ENCODE measurements around the gene AMIGO3. TPM values are rescaled to one million over a fixed set of nuclear protein-coding genes. Genes with fewer than 3 reads are reported as not detected.
A peak's percentile ranks its signal among the peaks of the same experiment; 100 is the strongest.

Gene AMIGO3
- total RNA-seq, 3 donors from 2014 or later (not counting 1 experiment from before 2014, with no cell fraction given), result 1.3 to 1.9 TPM; not detected in 1

DNA sequence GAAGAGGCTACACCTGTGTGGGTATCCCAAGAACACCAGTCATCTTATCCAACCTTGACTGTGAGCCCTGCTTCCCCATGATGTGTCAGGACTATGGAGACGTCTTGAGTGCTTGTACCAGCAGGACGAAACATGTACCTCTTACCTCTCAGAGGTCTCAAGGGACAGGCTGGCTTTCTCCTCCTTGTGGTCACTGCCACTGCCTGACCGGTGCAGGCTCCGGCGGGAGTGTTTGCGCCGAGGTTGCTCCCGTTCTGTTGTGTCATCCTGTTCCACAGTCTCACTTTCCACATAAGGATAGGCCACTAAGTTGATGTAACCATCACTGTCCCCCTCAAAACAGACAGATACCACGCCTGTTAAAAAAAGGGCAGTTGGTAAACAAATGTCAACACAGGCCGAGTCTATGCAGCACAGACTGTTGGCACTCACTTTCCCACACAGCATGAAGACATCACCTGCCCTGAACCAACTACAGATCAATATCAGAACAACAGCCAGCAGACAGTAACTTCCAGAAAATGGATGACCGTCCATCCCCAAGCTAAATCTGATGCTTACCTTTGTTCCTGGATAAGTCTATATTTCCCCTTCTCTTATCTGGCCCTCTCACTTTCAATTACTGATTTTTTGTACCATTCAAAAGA lies 18.7 kb upstream of the AMIGO3 start:
- Mint-ChIP-seq H3K27me3 (ENCODE audit: low read depth in 2 of 2) (no peaks in the 10 kb centered on the region), H3K36me3 (peaks cover 3% of the 10 kb centered on the region), H3K4me3 (no peak overlapping the region), H3K9me3 (no peaks in the 10 kb centered on the region), H3K27ac (peak overlapping the region in 1 of 2 donors; percentile 66), H3K4me1 (peaks cover 0 to 12% of the 10 kb centered on the region in 2 donors)
- Histone ChIP-seq H3K4me3 (ENCODE audit: low read length) (no peak overlapping the region), H3K27ac (ENCODE audit: low read length) (no peak overlapping the region), H3K27me3 (ENCODE audit: control insufficient read depth, insufficient read depth, low read length) (no peaks in the 10 kb centered on the region), H3K36me3 (ENCODE audit: control insufficient read depth, insufficient read depth, low read length) (peaks cover 34% of the 10 kb centered on the region), H3K4me1 (ENCODE audit: control insufficient read depth, insufficient read depth, low read length) (no peaks in the 10 kb centered on the region), H3K9me3 (ENCODE audit: control insufficient read depth, insufficient read depth, low read length) (no peaks in the 10 kb centered on the region)
- ATAC-seq (no peak), DNase-seq (no peak)
- WGBS (ENCODE audit: insufficient coverage), result 97% methylated on average over 11 of the region's 11 CpGs
- TF ChIP-seq, protein P1, sequence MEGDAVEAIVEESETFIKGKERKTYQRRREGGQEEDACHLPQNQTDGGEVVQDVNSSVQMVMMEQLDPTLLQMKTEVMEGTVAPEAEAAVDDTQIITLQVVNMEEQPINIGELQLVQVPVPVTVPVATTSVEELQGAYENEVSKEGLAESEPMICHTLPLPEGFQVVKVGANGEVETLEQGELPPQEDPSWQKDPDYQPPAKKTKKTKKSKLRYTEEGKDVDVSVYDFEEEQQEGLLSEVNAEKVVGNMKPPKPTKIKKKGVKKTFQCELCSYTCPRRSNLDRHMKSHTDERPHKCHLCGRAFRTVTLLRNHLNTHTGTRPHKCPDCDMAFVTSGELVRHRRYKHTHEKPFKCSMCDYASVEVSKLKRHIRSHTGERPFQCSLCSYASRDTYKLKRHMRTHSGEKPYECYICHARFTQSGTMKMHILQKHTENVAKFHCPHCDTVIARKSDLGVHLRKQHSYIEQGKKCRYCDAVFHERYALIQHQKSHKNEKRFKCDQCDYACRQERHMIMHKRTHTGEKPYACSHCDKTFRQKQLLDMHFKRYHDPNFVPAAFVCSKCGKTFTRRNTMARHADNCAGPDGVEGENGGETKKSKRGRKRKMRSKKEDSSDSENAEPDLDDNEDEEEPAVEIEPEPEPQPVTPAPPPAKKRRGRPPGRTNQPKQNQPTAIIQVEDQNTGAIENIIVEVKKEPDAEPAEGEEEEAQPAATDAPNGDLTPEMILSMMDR (IDR thresholded peaks at IDR 0.05), result no peak
- intact Hi-C loops (cut with micrococcal nuclease), result no loop called here

GRCh38 chr3:49734752-49735151 lies 15.3 kb upstream of the AMIGO3 start:
- Mint-ChIP-seq H3K9me3 (no peaks in the 10 kb centered on the region), H3K27me3 (ENCODE audit: low read depth in 2 of 2) (no peaks in the 10 kb centered on the region), H3K4me1 (peaks cover 0 to 12% of the 10 kb centered on the region in 2 donors), H3K27ac (no peak overlapping the region), H3K4me3 (no peak overlapping the region), H3K36me3 (peaks cover 15% of the 10 kb centered on the region)
- Histone ChIP-seq H3K9me3 (ENCODE audit: control insufficient read depth, insufficient read depth, low read length) (no peaks in the 10 kb centered on the region), H3K4me1 (ENCODE audit: control insufficient read depth, insufficient read depth, low read length) (no peaks in the 10 kb centered on the region), H3K36me3 (ENCODE audit: control insufficient read depth, insufficient read depth, low read length) (peaks cover 46% of the 10 kb centered on the region), H3K27ac (ENCODE audit: low read length) (no peak overlapping the region), H3K4me3 (ENCODE audit: low read length) (no peak overlapping the region), H3K27me3 (ENCODE audit: control insufficient read depth, insufficient read depth, low read length) (no peaks in the 10 kb centered on the region)
- 96% methylated on average over 5 of the region's 6 CpGs for WGBS (ENCODE audit: insufficient coverage)
- no peak for DNase-seq
- no peak for ATAC-seq
- intact Hi-C loops (cut with micrococcal nuclease), result no loop called here
- TF ChIP-seq, protein P1 (IDR thresholded peaks at IDR 0.05), result no peak

DNA sequence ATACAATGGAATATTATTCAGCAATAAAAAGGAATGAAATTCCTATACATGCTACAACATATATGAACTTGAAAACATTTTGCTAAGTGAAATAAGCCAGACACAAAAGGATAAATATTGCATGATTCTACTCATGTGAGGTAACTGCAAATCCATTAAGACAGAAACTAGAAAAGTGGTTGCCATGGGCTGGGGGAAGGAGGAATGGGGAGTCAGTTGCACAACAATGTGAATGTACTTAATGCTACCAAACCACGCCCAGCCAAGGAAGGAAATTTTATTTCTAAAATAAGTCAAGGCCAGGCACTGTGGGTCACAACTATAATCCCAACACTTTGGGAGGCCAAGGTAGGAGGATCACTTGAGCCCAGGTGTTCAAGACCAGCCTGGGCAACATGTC lies 14.1 kb upstream of the AMIGO3 start:
- no peaks in the 10 kb centered on the region for H3K27me3 Mint-ChIP-seq (ENCODE audit: low read depth in 2 of 2)
- intact Hi-C loops (cut with micrococcal nuclease), result no loop called here
- peaks cover 0 to 8% of the 10 kb centered on the region in 2 donors for H3K4me1 Mint-ChIP-seq
- no peak overlapping the region for H3K4me3 Mint-ChIP-seq
- H3K9me3 ChIP-seq (ENCODE audit: control insufficient read depth, insufficient read depth, low read length), result no peaks in the 10 kb centered on the region
- H3K36me3 ChIP-seq (ENCODE audit: control insufficient read depth, insufficient read depth, low read length), result peaks cover 44% of the 10 kb centered on the region
- DNase-seq (no peak), ATAC-seq (no peak)
- whole genome bisulfite sequencing (ENCODE audit: insufficient coverage), result 92% methylated on average over 1 of the region's 1 CpG
- H3K4me3 ChIP-seq (ENCODE audit: low read length), result no peak overlapping the region
- H3K4me1 ChIP-seq (ENCODE audit: control insufficient read depth, insufficient read depth, low read length), result no peaks in the 10 kb centered on the region
- peaks cover 15% of the 10 kb centered on the region for H3K36me3 Mint-ChIP-seq
- no peaks in the 10 kb centered on the region for H3K27me3 ChIP-seq (ENCODE audit: control insufficient read depth, insufficient read depth, low read length)
- H3K27ac ChIP-seq (ENCODE audit: low read length), result no peak overlapping the region
- no peaks in the 10 kb centered on the region for H3K9me3 Mint-ChIP-seq
- no peak overlapping the region for H3K27ac Mint-ChIP-seq
- TF ChIP-seq, protein P1 (IDR thresholded peaks at IDR 0.05), result no peak

DNA sequence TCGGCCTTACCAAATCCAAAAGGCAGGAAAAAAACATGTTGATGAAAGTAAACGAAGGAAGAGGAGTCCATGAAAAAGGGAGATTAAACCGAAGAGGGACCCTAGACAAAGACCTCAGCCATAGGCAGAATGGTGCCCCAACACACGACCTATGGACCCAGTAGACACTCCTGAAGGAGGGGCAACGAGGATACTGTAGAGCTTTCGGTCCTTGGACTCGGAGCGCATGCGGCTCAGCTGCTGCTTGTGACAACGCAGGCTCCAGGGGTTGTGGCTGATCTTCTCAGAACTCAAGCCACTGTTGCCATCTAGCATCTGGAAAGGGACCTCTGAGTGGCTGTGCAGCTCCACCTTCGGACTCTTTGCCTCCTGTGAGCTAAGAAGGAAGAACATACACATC lies 13.1 kb upstream of the AMIGO3 start:
- no peaks in the 10 kb centered on the region for H3K9me3 Mint-ChIP-seq
- peaks cover 41% of the 10 kb centered on the region for H3K36me3 ChIP-seq (ENCODE audit: control insufficient read depth, insufficient read depth, low read length)
- H3K27me3 Mint-ChIP-seq (ENCODE audit: low read depth in 2 of 2), result no peaks in the 10 kb centered on the region
- H3K27me3 ChIP-seq (ENCODE audit: control insufficient read depth, insufficient read depth, low read length), result no peaks in the 10 kb centered on the region
- H3K4me3 Mint-ChIP-seq, result no peak overlapping the region
- ATAC-seq (no peak), DNase-seq (no peak)
- peaks cover 0 to 5% of the 10 kb centered on the region in 2 donors for H3K4me1 Mint-ChIP-seq
- no peak overlapping the region for H3K27ac Mint-ChIP-seq
- intact Hi-C loops (cut with micrococcal nuclease), result no loop called here
- H3K9me3 ChIP-seq (ENCODE audit: control insufficient read depth, insufficient read depth, low read length), result no peaks in the 10 kb centered on the region
- H3K4me3 ChIP-seq (ENCODE audit: low read length), result no peak overlapping the region
- WGBS (ENCODE audit: insufficient coverage), result 96% methylated on average over 10 of the region's 11 CpGs
- H3K4me1 ChIP-seq (ENCODE audit: control insufficient read depth, insufficient read depth, low read length), result no peaks in the 10 kb centered on the region
- TF ChIP-seq, protein P1 (IDR thresholded peaks at IDR 0.05), result no peak
- peaks cover 15% of the 10 kb centered on the region for H3K36me3 Mint-ChIP-seq
- no peak overlapping the region for H3K27ac ChIP-seq (ENCODE audit: low read length)
